B cell (primary cell): ENCODE results near the gene UQCC5. TPM values are rescaled to one million over a fixed set of nuclear protein-coding genes. Genes with fewer than 3 reads are reported as not detected.

Source experiments
- ATAC-seq: fragments of 200-7000 bp; cut with Tn5 transposase; one replicate; pipeline ENCODE4 v1.10.0; 2021; ENCODE audit warnings: low read depth, mild to moderate bottlenecking, moderate number of reproducible peaks, moderate library complexity
- CTCF ChIA-PET: fragments of 350-600 bp; sonication (Branson Sonifier 250); formaldehyde crosslinking; loops from one replicate; lab custom pipeline; 2021; ENCODE audit warnings: antibody characterized with exemption, inconsistent platforms; lab: Charles Lee
- POLR2A ChIA-PET: fragments of 350-600 bp; sonication (Branson Sonifier 250); formaldehyde crosslinking; loops from one replicate; lab custom pipeline; 2021; ENCODE audit warnings: antibody characterized with exemption; lab: Charles Lee
- DNase-seq: peaks from one replicate; pipeline ENCODE4 v3.0.0; 2013
- H2AFZ ChIP-seq: 2 replicates; pipeline ENCODE4 v1.6.1; 2012; ENCODE audit warnings: mild to moderate bottlenecking, low read depth, low read length; ENCODE audit not compliant: insufficient read depth, poor library complexity, severe bottlenecking
- H3K27ac ChIP-seq, 2 donors: 1 replicate in 1 of 2; 2 replicates in 1 of 2; pipeline ENCODE4 v1.5.1; 2012 to 2013; ENCODE audit warnings: low read length in 2 of 2, mild to moderate bottlenecking in 2 of 2, moderate library complexity in 1 of 2
- H3K27me3 ChIP-seq, 4 experiments: fragments of 200-600 bp in 1 of 4; sonication (generic) in 1 of 4; replicated peaks in 1 of 4; 1 replicate in 2 of 4; 2 replicates in 2 of 4; pipeline versions ENCODE4 v1.6.1 to v1.7.0; 2013 to 2016; ENCODE audit warnings: low read length in 3 of 4, mild to moderate bottlenecking in 2 of 4, mixed read lengths in 1 of 4, moderate library complexity in 1 of 4; ENCODE audit not compliant: insufficient read depth in 4 of 4, control insufficient read depth in 3 of 4; ENCODE audit errors: control extremely low read depth in 1 of 4
- H3K36me3 ChIP-seq, 2 experiments: replicated peaks in 1 of 2; 1 replicate in 1 of 2; 2 replicates in 1 of 2; pipeline versions ENCODE4 v1.6.1 to v1.7.1; 2013; ENCODE audit warnings: low read length in 1 of 2; ENCODE audit not compliant: insufficient read depth in 2 of 2, control insufficient read depth in 1 of 2; ENCODE audit errors: control extremely low read depth in 1 of 2, extremely low read depth in 1 of 2
- H3K4me1 ChIP-seq, 2 donors: fragments of 200-600 bp in 1 of 2; sonication (generic) in 1 of 2; 1 replicate in 1 of 2; 2 replicates in 1 of 2; pipeline versions ENCODE4 v1.5.1 to v1.6.1; 2013 to 2017; ENCODE audit warnings: low read length in 2 of 2; ENCODE audit not compliant: control insufficient read depth in 2 of 2, insufficient read depth in 2 of 2
- H3K4me2 ChIP-seq: replicated peaks from 2 replicates; pipeline ENCODE3; 2012; ENCODE audit warnings: mild to moderate bottlenecking, low read depth, low read length; ENCODE audit not compliant: poor library complexity, severe bottlenecking
- H3K4me3 ChIP-seq, 5 experiments: fragments of 200-600 bp in 1 of 5; sonication (generic) in 1 of 5; 1 replicate in 3 of 5; 2 replicates in 2 of 5; pipeline versions ENCODE4 v1.5.1 to v1.7.0; 2011 to 2016; ENCODE audit warnings: low read length in 4 of 5, mild to moderate bottlenecking in 4 of 5, low read depth in 2 of 5, control low read depth in 1 of 5, moderate library complexity in 1 of 5; ENCODE audit not compliant: insufficient read depth in 1 of 5; ENCODE audit errors: control extremely low read depth in 1 of 5, extremely low read depth in 1 of 5
- H3K79me2 ChIP-seq: fragments of 200-600 bp; sonication (generic); one replicate; pipeline ENCODE4 v1.6.0; 2016; ENCODE audit warnings: low read length; ENCODE audit not compliant: control insufficient read depth, insufficient read depth
- H3K9ac ChIP-seq: fragments of 200-600 bp; sonication (generic); 2 replicates; pipeline ENCODE4 v1.6.1; 2017; ENCODE audit warnings: mild to moderate bottlenecking, low read length, moderate library complexity
- H3K9me3 ChIP-seq, 3 donors: one replicate each; pipeline versions ENCODE4 v1.6.1 to v1.7.1; 2013; ENCODE audit warnings: low read length in 2 of 3; ENCODE audit not compliant: control insufficient read depth in 2 of 3, insufficient read depth in 1 of 3; ENCODE audit errors: control extremely low read depth in 1 of 3
- H4K20me1 ChIP-seq: 2 replicates; pipeline ENCODE4 v1.6.0; 2012; ENCODE audit warnings: mild to moderate bottlenecking, low read length; ENCODE audit not compliant: insufficient read depth, control insufficient read depth, poor library complexity, severe bottlenecking
- H3K27ac Mint-ChIP-seq: one replicate; pipeline ENCODE4 v1.8.0; 2021; ENCODE audit warnings: mixed read lengths
- H3K27me3 Mint-ChIP-seq: one replicate; pipeline ENCODE4 v1.8.0; 2021; ENCODE audit warnings: mixed read lengths
- H3K4me1 Mint-ChIP-seq: one replicate; pipeline ENCODE4 v1.8.0; 2021; ENCODE audit warnings: mixed read lengths
- H3K4me3 Mint-ChIP-seq: one replicate; pipeline ENCODE4 v1.8.0; 2021; ENCODE audit warnings: mixed read lengths
- H3K9me3 Mint-ChIP-seq: one replicate; pipeline ENCODE4 v1.8.0; 2022; ENCODE audit warnings: mixed read lengths; ENCODE audit not compliant: insufficient read depth
- CTCF ChIP-seq: fragments of 200-600 bp; IDR thresholded peaks from one replicate; pipeline ENCODE4 v1.8.0; 2022; ENCODE audit warnings: antibody characterized with exemption, mild to moderate bottlenecking
- EZH2 ChIP-seq: IDR thresholded peaks from 2 replicates; pipeline ENCODE4 v1.6.1; 2012; ENCODE audit warnings: borderline replicate concordance, low read depth, mild to moderate bottlenecking, moderate library complexity, low read length; ENCODE audit not compliant: insufficient read depth, poor library complexity, severe bottlenecking
- WGBS: methylation state at CpG from one replicate; pipeline ENCODE4 v1.1.5; 2013; ENCODE audit warnings: missing lambda C conversion rate; ENCODE audit not compliant: insufficient coverage; 5-methylcytosine and 5-hydroxymethylcytosine counted together
- intact Hi-C: fragments of 100-400 bp; cut with micrococcal nuclease; formaldehyde crosslinking; loops from one replicate; pipeline ENCODE4 v1.10.0; 2022
- polyA plus RNA-seq: library from polyadenylated mRNA; depleted of rRNA; stranded (reverse); fragments of >200 nt; gene quantifications from 2 replicates; pipeline ENCODE4 v1.2.3, GENCODE V29; 2012
- total RNA-seq, 2 donors: library from RNA; stranded (reverse); fragments of 120-200 nt in 1 of 2; gene quantifications; 1 replicate in 1 of 2; 2 replicates in 1 of 2; pipeline versions ENCODE4 v1.2.3 to v1.2.4, GENCODE V29; 2013 to 2022

The UQCC5 gene
- total and polyA plus RNA-seq, 2 donors (not counting 1 experiment from before 2014, with no cell fraction given), result 1.1 to 10.3 TPM

GRCh38 chr3:52522651-52523251 lies 13.7 kb upstream of the UQCC5 start:
- H3K36me3 ChIP-seq, result no peaks in the 10 kb centered on the region
- H3K9ac ChIP-seq, result no peak overlapping the region
- no peak overlapping the region for H2AFZ ChIP-seq
- CTCF ChIA-PET, result no interaction called here
- no peak overlapping the region for H3K4me3 ChIP-seq
- Mint-ChIP-seq H3K4me1 (no peaks in the 10 kb centered on the region), H3K4me3 (no peak overlapping the region), H3K27me3 (no peaks in the 10 kb centered on the region), H3K9me3 (no peaks in the 10 kb centered on the region), H3K27ac (no peak overlapping the region)
- H4K20me1 ChIP-seq, result no peaks in the 10 kb centered on the region
- TF ChIP-seq CTCF (no peak), EZH2 (no peak)
- POLR2A ChIA-PET, result no interaction called here
- intact Hi-C loops, result no loop called here
- no peak for DNase-seq
- no peaks in the 10 kb centered on the region for H3K27me3 ChIP-seq
- H3K79me2 ChIP-seq, result no peaks in the 10 kb centered on the region
- H3K27ac ChIP-seq, result no peak overlapping the region
- no peak overlapping the region for H3K4me2 ChIP-seq
- H3K4me1 ChIP-seq, result no peaks in the 10 kb centered on the region
- H3K9me3 ChIP-seq, result no peaks in the 10 kb centered on the region
- WGBS, result 87% methylated on average over 14 of the region's 14 CpGs
- ATAC-seq, result no peak

- CTCF ChIA-PET, result no interaction called here
- DNase-seq (no peak), ATAC-seq (no peak)
- Mint-ChIP-seq H3K9me3 (no peaks in the 10 kb centered on the region), H3K4me1 (no peaks in the 10 kb centered on the region), H3K4me3 (no peak overlapping the region), H3K27me3 (no peaks in the 10 kb centered on the region), H3K27ac (no peak overlapping the region)
- Histone ChIP-seq H3K79me2 (no peaks in the 10 kb centered on the region), H3K27me3 (no peaks in the 10 kb centered on the region), H3K9me3 (no peaks in the 10 kb centered on the region), H3K36me3 (no peaks in the 10 kb centered on the region), H2AFZ (no peak overlapping the region), H3K4me3 (no peak overlapping the region), H3K4me1 (no peaks in the 10 kb centered on the region), H4K20me1 (no peaks in the 10 kb centered on the region), H3K4me2 (no peak overlapping the region), H3K9ac (no peak overlapping the region), H3K27ac (no peak overlapping the region)
- WGBS, result 94% methylated on average over 20 of the region's 26 CpGs
- intact Hi-C loops, result no loop called here
- POLR2A ChIA-PET, result no interaction called here
- TF ChIP-seq EZH2, result no peak
- TF ChIP-seq CTCF, result no peak
These were observed 12.8 kb upstream of the UQCC5 start for GRCh38 chr3:52523386-52524257.
